Measurements from ENCODE around the gene FRS3. TPM values are rescaled to one million over a fixed set of nuclear protein-coding genes. Genes with fewer than 3 reads are reported as not detected.

Gene FRS3
- total and polyA plus RNA-seq, 9 of the 15 experiments (the other 6 are each of a cell fraction or from before 2014, with no cell fraction given) = 0.03 to 3.7 (median 1.6) TPM

DNA sequence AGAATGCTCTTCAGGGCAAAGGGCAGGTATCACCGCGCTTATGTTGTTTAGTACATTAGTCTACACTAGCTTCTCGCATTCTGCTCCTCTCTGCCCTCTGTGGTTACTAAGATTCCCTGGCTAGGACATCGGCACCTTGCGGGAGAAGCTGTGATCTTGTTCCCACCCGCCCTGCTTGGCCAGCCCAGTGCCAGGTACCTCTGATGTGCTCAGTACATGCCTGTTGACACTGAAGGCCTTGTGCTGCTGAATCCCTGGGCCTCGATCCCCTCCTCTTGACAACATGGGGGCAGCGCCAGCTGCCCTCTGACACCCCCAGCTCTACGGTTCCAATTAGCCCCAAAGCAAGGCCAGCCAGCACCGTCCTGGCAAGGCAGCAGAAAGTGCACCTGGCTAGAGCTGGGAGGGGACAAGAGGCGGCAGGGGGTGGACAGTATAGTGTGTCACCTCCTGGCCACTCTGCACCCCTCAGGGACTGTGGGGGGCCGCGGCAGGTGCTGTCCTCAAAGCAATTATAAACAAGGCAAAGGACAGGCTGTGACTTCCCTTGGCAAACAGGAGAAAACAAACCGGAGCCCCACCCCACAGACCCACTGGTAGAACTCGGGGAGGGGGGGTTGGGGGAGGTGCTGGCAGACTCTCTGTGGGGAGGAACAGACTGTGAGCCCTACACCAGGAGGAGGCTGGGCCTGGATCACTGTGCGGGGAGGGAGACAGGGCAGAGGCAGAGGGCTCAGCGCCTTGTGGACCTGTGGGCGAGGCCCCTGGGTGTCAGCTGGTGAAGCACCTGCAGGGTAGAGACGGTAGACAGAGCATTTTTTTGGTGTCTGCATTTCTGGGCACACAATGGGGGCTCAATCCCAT is 51.4 kb downstream of the FRS3 start (continued):
- TF ChIP-seq NKRF (IDR thresholded peaks at IDR 0.05; ENCODE audit: borderline replicate concordance) = no peak
- TF ChIP-seq, protein P1, sequence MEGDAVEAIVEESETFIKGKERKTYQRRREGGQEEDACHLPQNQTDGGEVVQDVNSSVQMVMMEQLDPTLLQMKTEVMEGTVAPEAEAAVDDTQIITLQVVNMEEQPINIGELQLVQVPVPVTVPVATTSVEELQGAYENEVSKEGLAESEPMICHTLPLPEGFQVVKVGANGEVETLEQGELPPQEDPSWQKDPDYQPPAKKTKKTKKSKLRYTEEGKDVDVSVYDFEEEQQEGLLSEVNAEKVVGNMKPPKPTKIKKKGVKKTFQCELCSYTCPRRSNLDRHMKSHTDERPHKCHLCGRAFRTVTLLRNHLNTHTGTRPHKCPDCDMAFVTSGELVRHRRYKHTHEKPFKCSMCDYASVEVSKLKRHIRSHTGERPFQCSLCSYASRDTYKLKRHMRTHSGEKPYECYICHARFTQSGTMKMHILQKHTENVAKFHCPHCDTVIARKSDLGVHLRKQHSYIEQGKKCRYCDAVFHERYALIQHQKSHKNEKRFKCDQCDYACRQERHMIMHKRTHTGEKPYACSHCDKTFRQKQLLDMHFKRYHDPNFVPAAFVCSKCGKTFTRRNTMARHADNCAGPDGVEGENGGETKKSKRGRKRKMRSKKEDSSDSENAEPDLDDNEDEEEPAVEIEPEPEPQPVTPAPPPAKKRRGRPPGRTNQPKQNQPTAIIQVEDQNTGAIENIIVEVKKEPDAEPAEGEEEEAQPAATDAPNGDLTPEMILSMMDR (IDR thresholded peaks at IDR 0.05 in 2 of 3, conservative IDR thresholded peaks at IDR 0.05 in 1 of 3; ENCODE audit: insufficient read depth in 2 of 3, low read depth in 1 of 3, low read length in 3 of 3) = no peak
- TF ChIP-seq NCOA2 (IDR thresholded peaks at IDR 0.05; ENCODE audit: partially characterized antibody in 2 of 2) = no peak

DNA sequence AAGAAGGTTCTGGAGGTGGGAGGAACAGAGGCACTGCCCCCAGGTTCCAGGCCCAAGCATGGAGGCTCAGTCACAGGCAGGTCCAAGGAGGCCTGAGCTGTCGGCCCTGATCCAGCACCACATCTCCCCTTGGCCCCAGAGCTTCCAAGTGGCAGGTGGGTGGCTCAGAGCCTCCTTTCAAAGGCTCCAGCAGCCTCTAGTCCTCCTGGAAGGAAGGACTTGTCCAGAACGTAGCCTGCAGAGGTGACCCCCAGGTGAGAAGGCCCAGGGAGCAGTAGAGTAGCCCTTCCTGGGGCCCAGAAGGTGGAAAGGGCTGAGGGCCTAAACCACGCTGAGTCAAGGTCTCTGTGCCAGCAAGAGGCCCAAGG is 52.0 kb downstream of the FRS3 start:
- H3K4me3 ChIP-seq = no peak overlapping the region
- no peak overlapping the region for H3K27ac ChIP-seq (ENCODE audit: extremely low read depth, low read depth, low read length)
- no TSS peak for BruUV-seq (replicated peaks)
- intact Hi-C loops (cut with micrococcal nuclease) (no loop called here), in situ Hi-C loops (cut with MboI) (no loop called here)
- ChIA-PET CTCF (ENCODE audit: low intra/inter-chr PET ratio) (no interaction called here), POLR2A (interaction anchor here (0.6 to 1.0 kb wide), 2 partner anchors 10 to 38 kb away, joined by 3 read pairs; no protein-coding TSS in a partner anchor)
- FAIRE-seq (no peak), DNase-seq (ENCODE audit: extremely low read depth in 1 of 4, low spot score in 3 of 4) (no peak), ATAC-seq (no peak)
- WGBS (ENCODE audit: insufficient coverage, low coverage, missing lambda C conversion rate) = 30% methylated on average over 3 of the region's 3 CpGs
- peaks cover 0 to 27% of the 10 kb centered on the region in 2 experiments; a peak in 2 of 5 replicates for H3K27me3 ChIP-seq (ENCODE audit: control insufficient read depth in 2 of 2, insufficient read depth in 2 of 2, low read length in 2 of 2)
- no peaks in the 10 kb centered on the region for H3K79me2 ChIP-seq (ENCODE audit: control insufficient read depth, insufficient read depth, low read length)
- peak overlapping the region in 1 of 2 experiments; percentile 18; a peak in 1 of 4 replicates for H3K9ac ChIP-seq (ENCODE audit: insufficient read depth in 1 of 2, low read depth in 2 of 2, low read length in 2 of 2)
- H2AFZ ChIP-seq (ENCODE audit: low read depth, low read length) = no peak overlapping the region
- H3K9me3 ChIP-seq (replicated peaks; ENCODE audit: control insufficient read depth, insufficient read depth, low read depth, low read length) = no peaks in the 10 kb centered on the region
- peaks cover 16 to 26% of the 10 kb centered on the region in 2 experiments for H3K4me1 ChIP-seq (replicated peaks in 1 of 2; ENCODE audit: control insufficient read depth in 2 of 2, insufficient read depth in 2 of 2, low read length in 2 of 2)
- H3K4me2 ChIP-seq (ENCODE audit: insufficient read depth, low read length) = no peak overlapping the region
- H3K36me3 ChIP-seq (ENCODE audit: control insufficient read depth, insufficient read depth, low read length) = no peaks in the 10 kb centered on the region
- H3K9me1 ChIP-seq (ENCODE audit: control insufficient read depth, insufficient read depth, low read length) = no peaks in the 10 kb centered on the region
- peaks cover 15% of the 10 kb centered on the region; the same call in 1 of the 2 replicates for H4K20me1 ChIP-seq (replicated peaks; ENCODE audit: control insufficient read depth, insufficient read depth, low read length)
- TF ChIP-seq TCF3 (CRISPR knock-in tag; IDR thresholded peaks at IDR 0.05) (no peak), SAP30 (IDR thresholded peaks at IDR 0.05; ENCODE audit: borderline replicate concordance, insufficient read depth, low read depth, low read length, poor library complexity, severe bottlenecking) (no peak), PHB (CRISPR knock-in tag; IDR thresholded peaks at IDR 0.05) (no peak), ZNF764 (CRISPR knock-in tag; IDR thresholded peaks at IDR 0.05; ENCODE audit: low read depth) (no peak), RNF2 (IDR thresholded peaks at IDR 0.05) (no peak), ZNF282 (CRISPR knock-in tag; IDR thresholded peaks at IDR 0.05) (no peak), DNMT1 (IDR thresholded peaks at IDR 0.05) (no peak), EP400 (IDR thresholded peaks at IDR 0.05) (no peak), ZNF217 (CRISPR knock-in tag; IDR thresholded peaks at IDR 0.05) (no peak), ZBTB8A (IDR thresholded peaks at IDR 0.05; ENCODE audit: partially characterized antibody) (no peak), NELFE (IDR thresholded peaks at IDR 0.05; ENCODE audit: insufficient read depth, insufficient read length) (no peak), MBD2 (IDR thresholded peaks at IDR 0.05; ENCODE audit: borderline replicate concordance, low read depth) (no peak)
- TF ChIP-seq, protein P2, sequence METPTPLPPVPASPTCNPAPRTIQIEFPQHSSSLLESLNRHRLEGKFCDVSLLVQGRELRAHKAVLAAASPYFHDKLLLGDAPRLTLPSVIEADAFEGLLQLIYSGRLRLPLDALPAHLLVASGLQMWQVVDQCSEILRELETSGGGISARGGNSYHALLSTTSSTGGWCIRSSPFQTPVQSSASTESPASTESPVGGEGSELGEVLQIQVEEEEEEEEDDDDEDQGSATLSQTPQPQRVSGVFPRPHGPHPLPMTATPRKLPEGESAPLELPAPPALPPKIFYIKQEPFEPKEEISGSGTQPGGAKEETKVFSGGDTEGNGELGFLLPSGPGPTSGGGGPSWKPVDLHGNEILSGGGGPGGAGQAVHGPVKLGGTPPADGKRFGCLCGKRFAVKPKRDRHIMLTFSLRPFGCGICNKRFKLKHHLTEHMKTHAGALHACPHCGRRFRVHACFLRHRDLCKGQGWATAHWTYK (CRISPR knock-in tag; IDR thresholded peaks at IDR 0.05) = no peak

Measured in K562 (cell line).